ENCODE data around the gene CAPN2.

Gene CAPN2

DNA sequence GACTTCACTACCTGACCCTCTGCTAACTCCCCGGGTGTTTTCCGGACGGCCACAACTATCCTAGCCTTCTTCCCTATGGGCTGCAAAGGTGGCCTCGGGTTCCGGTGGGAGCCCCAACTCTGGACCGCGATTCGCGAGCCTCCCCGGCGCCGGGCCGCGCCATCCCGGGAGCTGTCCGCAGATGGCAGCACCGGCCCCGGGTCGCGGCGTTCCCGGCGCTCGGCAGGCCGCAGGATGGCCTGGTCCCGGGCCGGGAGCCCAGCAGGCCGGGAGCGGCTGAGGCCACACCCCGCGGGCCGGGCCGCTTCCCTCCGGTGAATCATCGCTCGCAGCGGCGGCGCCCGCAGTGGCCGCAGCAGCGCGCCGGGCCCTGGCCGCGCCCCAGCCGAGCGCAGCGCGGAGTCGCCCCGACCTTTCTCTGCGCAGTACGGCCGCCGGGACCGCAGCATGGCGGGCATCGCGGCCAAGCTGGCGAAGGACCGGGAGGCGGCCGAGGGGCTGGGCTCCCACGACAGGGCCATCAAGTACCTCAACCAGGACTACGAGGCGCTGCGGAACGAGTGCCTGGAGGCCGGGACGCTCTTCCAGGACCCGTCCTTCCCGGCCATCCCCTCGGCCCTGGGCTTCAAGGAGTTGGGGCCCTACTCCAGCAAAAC lies at the start of gene CAPN2:
CAPN2 (plus strand) TSS at position 346 of the 656 bp plus-strand sequence; CDS start at position 448, 102 bp downstream.
- DNase-seq: peak; percentile 28 to 57

DNA sequence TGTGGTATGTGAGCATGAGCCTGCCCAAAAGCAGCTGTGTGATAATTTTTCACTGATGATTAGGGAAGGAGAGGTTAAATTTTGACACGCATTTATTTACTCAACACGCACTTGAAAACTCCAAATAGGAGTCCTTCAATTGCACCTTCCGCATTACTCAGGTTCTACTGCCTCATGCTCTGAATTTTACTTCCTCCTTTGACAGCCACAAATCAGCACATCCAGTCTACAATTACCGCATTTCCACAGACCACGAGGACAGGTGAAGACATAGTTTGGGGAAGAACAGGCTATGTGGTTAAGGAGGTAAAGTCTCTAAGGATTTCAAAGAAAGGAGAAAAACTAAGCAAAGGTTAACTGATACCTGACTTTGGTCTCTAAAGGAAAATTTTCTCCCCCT lies 49.4 kb upstream of the CAPN2 start:
- no peak for DNase-seq

DNA sequence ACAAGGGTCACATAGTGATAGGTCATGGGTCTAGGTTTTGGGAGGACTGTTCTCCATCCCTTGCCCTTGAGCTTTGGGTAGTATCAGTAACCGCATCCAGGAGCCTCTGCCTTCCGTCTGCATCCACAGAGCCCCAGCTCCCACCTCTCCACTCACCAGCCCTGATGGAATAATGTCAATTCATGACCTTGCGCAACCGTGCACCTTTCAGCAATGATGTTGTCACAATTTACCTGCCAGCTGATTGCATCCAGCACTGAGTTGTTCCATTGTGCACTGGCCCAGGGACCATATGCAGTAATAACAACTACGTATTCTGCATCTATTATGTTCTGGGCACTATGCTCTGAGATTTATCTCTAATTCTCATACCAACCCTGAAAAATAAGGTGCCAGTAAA lies 48.2 kb upstream of the CAPN2 start:
- no peak for DNase-seq

DNA sequence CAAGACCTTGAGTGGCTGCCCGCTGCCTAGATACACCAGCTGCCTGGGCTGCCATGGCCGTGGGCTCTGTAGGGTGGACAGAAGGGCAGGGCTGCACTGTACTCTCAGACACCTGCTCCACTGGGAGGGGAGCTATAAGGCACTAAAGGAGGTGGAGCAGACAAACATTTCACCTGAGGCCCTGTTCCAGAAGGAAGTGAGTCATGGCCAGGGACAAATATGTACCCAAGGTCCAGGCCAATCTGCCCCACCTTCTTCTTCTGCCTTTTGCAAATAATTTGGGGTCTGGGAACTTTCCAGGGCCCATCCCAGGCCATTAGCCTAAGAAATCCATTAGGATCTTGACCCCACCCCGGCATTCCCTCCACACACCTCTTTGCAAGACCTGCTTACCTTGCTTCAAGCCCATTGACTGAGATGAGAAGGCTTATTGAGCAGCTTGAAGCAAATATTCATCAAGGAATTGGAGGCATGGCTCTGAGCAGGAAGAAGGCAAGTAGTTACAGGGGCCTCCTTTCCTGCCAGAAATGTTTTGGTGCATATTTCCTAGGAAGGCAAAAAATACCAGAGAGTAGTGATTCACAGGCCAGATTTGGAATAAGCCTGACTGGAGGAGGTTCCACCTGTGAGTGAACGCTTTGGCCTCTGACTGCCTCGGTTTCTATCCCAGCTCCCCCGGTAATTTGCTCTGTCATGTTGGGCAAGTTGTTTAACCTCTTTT lies 46.6 kb upstream of the CAPN2 start, which contains the start of gene CAPN8:
CAPN8 (minus strand) TSS at position 110 of the 721 bp plus-strand sequence; CDS start at position 55, 55 bp downstream.
- DNase-seq: no peak

DNA sequence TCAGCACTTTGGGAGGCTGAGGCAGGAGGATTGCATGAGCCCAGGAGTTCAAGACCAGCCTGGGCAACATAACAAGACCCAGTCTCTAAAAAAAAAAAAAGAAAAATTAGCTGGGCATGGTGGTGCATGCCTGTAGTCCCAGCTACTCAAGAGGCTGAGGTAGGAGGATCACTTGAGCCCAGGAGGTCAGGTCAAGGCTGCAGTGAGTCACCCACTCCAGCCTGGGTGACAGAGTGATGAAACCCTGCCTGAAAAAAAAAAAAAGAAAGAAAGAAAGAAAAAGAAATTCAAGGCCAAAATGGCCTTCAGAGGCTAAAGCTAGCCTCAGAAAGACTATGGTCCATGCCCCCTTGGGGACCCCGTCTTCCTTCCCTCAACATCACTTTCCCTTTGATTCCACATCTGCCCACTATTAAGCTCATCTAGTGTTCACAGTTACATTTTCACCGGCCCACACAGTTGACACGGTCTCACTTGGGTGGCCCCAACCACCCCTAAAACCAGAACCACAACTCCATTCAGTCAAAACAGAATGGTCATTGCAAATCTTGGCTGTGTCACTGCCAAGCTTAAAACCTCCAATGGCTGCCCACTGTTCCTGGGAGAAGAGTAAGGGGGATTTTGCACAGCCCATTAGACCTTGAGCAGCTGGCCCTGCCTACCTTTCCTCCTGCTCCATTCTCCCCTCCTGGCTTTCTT lies 44.7 kb upstream of the CAPN2 start:
- DNase-seq: no peak

DNA sequence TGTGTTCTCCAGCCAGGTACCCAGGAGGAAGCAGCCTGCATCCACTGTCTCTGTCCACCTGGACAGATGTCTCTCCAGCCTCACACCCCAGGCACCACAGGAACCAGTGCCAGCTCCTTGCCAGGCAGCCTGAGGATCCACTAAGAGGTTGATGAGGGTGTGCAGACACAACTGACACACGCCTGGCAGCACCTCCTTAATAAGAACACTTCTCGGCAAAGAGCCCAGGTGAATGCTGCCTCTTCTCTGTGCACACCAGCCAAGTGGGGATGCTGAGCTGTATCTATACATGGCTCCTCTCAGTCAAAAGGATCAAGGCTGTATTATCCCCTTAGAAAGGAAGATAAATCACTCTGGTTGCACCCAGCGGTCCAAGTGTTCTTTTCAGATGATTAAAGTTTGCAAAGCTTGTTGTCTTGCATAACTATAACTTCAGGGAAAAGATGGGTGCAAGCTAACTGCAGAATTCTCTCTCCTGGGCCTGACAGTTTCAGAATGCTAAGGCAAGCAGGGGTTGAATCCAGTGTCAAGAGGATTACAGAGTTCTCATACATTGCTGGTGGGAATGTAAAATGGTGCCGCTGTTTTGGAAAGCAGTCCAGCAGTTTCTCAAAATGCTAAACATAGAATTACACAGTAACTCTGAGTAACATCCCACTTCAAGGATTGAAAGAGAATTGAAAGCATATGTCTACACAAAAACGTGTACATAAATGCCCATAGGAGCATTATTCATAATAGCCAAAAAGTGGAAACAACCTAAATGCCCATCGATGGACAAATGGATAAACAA lies 43.1 kb upstream of the CAPN2 start:
- no peak for DNase-seq

DNA sequence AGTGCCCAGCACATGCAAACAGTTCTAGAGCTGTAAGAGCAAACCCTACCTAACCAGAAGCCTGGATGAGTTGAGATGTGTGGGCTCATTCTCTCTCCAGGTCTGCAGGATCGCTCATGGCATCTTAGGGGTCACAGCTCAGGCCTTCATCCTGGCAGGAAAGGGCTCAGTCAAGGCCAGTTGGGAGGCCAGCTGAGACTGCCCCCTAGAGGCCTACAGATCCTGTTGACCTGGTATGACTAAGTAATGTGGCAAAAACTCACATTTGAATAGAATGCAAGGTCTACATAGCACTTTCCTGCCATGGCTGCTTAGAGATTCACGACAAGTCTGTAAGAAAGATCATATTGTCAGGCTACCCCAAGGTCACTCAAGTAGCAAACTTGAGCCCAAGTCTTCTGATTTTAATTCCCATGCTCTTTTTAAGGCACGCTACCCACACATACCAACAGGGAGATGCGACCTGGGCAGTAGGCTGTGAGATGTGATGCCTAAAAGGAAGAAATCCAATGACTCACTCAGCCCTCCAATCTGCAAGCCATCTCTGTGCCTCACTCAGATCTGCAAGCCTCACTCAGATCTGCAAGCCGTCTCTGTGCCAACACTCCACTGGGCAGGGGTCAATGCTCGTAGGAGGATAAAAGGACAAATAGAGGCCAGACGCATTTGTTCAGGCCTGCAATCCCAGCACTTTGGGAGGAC lies 41.7 kb upstream of the CAPN2 start:
- DNase-seq: no peak

DNA sequence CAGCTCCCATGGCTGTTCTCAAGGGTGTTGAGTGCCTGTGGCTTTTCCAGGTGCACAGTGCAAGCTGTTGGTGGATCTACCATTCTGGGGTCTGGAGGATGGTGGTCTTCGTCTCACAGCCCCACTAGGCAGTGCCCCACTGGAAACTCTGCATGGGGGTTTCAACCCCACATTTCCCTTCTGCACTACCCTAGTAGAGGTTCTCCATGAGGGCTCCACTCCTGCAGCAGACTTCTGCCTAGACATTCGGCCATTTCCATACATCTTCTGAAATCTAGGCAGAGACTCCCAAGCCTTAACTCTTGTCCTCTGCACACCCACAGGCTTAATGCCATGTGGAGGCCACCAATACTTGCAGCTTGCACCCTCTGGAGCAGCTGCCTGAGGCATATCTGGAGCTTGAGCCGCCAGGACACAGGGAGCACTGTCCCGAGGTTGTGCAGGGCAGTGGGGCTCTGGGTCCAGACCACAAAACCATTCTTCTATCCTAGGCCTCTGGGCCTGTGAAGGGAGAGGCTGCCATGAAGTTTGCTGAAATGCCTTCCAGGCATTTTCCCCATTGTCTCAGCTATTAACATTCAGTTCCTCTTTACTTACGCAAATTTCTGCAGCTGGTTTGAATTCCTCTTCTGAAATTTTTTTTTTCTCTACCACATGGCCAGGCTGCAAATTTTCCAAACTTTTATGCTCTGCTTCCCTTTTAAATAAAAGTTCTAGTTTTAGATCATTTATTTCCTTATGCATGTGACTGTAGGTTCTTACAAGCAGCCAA lies 38.0 kb upstream of the CAPN2 start:
- DNase-seq: no peak

DNA sequence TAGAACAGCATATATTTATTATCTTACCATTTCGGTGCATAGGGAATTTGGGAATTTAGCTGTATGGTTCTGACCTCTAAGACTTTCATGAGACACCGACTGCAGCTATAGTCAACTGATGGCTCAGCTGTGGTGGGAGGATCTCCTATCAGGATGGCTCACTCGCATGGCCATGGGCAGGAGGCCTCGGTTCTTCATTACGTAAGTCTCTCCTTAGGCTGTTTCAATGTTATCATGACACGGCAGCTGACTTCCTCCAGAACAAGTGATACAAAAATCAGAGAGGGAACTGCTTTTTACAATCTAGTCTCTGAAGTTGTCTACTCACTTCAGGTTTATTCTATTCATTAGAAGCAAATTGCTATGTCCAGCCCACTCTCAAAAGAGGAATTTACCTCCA lies 33.5 kb upstream of the CAPN2 start:
- no peak for DNase-seq

DNA sequence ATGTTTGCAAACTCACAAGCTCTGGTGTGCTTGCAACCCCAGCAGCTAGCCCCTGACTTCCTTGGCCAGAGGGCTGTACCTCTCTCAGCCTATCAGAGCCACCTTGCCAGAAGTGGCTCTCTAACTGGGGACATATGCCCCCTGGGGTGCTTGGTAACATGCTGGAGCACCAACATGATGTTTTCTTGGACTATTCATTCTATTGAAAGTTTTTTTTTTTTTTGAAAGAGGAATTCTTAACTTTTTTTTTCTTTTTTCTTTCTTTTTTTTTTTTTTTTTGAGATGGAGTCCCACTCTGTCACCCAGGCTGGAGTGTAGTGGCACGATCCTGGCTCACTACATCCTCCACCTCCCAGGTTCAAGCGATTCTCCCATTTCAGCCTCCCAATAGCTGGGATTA lies 32.2 kb upstream of the CAPN2 start:
- no peak for DNase-seq

DNA sequence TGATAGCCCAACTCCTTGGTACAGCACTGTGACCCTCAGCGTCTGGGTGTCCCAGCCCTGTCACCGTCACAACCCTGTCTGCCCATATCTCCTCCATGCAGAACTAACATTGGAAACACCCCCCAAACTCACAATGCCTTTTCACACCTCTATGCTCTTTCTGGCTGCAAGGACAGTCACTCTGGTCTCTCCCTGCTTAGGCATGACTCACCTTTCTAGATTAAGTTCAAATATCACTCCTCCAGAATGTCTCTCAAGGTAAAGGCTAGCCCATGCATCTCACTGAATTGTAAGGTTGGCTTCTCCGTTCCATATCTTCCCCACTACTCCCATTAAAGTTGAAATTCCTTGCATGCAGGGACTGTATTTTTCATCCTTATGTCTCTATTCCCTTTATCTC lies 29.8 kb upstream of the CAPN2 start:
- no peak for DNase-seq

DNA sequence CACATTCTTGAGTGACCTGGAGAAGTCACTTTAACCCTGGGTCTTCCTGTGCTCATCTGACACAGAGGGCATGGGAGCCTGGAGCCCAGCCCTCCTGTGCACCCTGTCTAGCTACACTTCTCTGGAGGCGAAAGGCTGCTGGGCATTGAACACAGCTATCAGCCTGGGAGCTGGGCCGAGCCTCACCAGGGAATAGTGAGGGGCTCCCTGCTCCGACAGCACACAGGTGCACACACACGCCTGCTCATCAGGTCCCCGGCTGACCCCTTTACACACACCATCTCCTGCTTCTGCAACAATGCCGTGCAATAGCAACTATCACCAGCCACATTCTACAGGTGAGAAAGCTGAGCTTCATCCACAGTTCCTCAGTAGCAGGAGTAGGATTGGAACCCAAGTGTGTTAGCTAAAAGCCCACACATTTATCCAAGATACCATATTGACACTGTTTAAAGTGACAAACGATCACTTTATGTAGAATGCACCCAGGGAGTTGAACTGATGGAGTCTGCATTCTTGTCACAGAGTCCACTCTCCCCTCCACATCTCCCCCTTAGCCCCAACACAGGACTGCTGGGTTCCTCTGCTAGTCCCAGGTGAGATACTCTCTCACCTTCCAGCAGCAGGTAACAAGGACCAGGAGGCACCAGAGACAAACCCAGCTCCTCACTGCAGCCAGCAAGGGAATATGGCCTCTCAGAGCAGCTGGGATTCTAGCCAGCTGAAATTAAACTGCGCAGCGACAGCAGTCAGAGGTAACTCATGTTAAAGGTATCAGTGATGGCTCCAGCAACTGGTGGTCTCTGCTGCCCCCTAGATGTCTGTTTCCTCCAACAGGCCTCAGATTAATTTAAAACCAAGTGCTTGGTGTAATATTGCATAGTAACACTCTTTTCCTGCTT lies 28.5 kb upstream of the CAPN2 start:
- DNase-seq: peak; percentile 44

DNA sequence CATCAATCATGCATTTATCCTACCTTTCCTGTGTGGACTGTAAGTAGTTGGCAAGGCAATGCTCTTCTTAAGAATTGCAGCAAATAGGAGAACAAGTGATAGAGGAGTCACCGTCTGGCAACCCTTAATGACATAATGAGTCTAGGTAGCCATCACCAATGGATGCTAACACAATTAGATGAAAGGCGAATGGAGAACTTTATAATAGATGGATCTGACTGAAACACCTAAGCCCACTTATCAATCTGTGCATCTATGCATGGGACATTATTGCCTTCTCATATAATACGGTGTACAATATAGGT lies 27.9 kb upstream of the CAPN2 start:
- no peak for DNase-seq

DNA sequence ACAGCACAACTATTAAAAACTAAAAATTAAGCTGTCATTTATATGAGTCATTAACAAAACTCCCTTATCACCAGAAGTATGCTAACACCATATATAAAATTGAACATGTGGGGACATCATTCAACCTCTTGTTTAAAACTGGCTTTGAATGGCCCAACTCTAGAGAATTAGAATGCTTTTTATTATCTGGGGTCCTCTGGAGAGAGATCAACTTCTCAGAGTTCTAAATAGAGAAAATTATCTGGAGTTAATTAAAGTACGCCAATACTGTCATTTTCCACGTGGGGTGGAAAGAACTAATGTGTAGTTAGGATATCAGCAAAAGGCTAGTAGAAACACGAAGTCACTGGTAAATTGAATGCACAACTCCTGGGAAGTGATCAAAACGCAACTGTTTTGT lies 21.2 kb upstream of the CAPN2 start:
- DNase-seq: no peak

DNA sequence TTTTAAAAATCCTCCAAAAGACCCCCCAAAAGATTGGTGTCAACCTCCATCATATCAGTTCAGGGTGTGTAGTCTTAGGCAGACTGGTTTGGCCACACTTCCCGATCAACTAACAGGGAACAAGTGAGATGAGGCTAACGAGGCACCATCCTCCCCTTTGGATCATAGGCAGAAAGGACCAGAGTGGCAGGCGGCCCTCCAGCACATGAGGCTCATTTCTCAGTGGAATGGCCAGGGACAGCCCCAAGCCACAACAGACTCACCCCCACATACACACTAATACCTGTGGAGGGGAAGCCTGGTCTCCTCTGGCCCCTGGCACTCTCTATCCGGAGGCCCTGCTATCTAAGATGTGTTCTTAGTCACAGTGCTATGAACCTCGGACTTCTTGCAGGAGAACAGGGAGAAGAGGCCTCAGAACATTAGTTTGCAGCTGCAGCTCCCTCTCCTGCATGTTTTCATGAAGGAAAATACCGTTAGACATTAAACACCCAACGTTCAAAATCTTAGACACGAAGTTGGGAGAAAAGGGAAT lies 17.3 kb upstream of the CAPN2 start:
- DNase-seq: no peak

DNA sequence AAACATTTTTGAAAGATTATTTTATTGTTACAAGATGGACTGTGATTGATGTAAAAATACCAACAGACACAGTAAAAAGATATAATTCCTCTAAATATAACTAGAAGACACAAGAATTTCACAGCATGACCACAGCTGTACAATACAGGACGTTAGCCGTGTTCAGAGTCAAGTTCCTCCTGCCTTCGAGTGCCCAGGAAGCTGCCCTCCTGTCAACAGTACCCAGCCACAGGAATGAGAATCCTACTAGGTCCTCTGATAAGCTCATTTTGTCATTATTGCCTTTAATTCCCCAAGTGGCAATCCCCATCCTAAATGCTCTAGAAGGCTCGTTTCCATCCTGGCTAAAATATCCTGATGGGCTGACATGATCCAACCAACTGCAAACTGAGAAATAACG lies 16.4 kb upstream of the CAPN2 start:
- no peak for DNase-seq

DNA sequence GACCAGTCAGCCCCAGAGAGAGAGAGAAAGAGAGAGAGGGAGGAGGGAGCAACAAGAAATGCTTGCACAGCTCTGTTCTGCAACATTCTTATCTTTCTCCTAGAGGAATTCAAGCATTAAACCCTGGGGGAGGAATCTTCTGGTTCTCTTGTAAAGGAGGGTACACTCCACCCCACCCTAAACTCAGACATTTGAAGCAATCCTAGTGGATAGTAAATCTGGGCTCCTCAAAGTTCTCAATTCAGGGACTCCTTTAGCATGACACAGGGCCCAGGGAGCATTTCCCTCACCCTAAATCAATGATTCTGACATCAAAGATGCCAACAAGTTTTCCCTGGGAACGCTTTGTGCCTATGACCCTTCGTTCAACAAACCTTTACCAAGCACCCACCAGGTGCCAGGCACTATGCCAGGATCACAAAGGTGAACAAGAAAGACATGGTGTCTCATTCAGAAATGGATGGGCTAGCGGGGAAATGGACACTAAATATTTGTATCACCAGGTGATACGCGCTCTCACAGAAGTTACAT lies 11.9 kb upstream of the CAPN2 start:
- DNase-seq: no peak

DNA sequence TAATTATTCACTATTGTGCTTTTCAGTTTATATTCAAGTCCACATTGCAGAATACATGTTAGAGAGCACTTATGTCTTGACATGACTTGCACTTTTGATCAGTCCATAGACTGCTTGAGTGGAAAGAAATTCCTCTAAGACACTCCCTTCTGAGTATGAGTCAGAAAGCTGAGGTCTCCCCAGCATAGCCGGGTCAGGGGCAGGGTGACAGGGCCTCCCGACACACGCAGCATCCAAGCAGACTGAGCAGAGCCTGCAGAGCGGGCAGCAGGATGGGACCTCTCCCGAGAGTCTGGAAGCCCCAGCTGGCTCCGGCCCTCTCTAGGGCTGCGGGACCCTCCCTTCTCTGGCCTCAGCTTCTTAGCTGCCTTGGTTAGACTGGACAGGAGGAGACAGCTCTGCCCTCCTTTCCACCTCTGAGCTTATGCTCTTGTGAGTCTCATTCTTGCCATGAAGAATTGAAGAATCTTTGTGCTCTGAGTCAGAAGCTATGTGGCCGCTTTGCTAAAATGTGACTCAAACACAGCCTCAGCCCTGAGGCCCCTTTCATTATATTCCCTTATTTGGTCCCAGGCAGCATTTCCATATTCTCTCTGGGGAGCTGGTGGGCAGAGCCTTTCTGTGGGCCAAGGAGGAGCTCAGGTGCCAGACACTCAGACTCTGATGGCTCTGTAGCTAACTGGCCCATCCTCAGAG lies 11.2 kb upstream of the CAPN2 start:
- DNase-seq: no peak

Measured in stimulated activated CD4-positive, alpha-beta T cell treated with anti-CD3 and anti-CD28 coated beads, Interleukin-4, amount 100 ng/mL, for 4 hours (primary cell).